ENCODE results near the gene TBCD. TPM values are rescaled to one million over a fixed set of nuclear protein-coding genes. Genes with fewer than 3 reads are reported as not detected.

TBCD gene
- total RNA-seq, 3 donors from 2014 or later = 41.3 to 76.0 (median 55.4) TPM

DNA sequence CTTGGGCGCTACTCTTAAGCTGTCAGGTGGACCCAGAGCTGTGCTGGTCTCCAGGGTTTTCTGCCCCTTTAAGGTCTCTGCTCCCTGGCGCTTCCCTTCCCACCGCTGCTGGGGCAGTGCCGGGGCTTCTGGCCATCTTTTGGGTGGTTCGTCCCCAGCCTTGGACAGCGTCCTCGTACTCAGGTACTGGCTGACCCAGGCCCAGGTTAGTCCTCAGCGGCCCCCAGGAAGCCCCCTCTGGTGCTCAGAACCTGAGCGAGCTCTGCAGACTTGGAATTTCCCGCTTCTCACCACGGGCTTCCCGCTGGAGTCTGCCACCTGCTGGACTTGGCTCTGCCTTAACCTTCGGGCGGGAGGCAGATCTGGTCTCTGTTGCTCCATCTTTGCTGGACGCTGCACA lies 182.0 kb downstream of the TBCD start:
- TF ChIP-seq, protein P1, sequence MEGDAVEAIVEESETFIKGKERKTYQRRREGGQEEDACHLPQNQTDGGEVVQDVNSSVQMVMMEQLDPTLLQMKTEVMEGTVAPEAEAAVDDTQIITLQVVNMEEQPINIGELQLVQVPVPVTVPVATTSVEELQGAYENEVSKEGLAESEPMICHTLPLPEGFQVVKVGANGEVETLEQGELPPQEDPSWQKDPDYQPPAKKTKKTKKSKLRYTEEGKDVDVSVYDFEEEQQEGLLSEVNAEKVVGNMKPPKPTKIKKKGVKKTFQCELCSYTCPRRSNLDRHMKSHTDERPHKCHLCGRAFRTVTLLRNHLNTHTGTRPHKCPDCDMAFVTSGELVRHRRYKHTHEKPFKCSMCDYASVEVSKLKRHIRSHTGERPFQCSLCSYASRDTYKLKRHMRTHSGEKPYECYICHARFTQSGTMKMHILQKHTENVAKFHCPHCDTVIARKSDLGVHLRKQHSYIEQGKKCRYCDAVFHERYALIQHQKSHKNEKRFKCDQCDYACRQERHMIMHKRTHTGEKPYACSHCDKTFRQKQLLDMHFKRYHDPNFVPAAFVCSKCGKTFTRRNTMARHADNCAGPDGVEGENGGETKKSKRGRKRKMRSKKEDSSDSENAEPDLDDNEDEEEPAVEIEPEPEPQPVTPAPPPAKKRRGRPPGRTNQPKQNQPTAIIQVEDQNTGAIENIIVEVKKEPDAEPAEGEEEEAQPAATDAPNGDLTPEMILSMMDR (IDR thresholded peaks at IDR 0.05) = no peak
- DNase-seq = peak in 2 of 3 donors; percentile 22 to 41
- H3K4me1 ChIP-seq (ENCODE audit: low read depth) = no peaks in the 10 kb centered on the region
- intact Hi-C loops (cut with DNase I, micrococcal nuclease) = no loop called here
- no peak for ATAC-seq
- H3K36me3 ChIP-seq (ENCODE audit: low read depth) = no peaks in the 10 kb centered on the region
- H3K4me3 ChIP-seq = no peak overlapping the region
- H3K9me3 ChIP-seq = no peaks in the 10 kb centered on the region

DNA sequence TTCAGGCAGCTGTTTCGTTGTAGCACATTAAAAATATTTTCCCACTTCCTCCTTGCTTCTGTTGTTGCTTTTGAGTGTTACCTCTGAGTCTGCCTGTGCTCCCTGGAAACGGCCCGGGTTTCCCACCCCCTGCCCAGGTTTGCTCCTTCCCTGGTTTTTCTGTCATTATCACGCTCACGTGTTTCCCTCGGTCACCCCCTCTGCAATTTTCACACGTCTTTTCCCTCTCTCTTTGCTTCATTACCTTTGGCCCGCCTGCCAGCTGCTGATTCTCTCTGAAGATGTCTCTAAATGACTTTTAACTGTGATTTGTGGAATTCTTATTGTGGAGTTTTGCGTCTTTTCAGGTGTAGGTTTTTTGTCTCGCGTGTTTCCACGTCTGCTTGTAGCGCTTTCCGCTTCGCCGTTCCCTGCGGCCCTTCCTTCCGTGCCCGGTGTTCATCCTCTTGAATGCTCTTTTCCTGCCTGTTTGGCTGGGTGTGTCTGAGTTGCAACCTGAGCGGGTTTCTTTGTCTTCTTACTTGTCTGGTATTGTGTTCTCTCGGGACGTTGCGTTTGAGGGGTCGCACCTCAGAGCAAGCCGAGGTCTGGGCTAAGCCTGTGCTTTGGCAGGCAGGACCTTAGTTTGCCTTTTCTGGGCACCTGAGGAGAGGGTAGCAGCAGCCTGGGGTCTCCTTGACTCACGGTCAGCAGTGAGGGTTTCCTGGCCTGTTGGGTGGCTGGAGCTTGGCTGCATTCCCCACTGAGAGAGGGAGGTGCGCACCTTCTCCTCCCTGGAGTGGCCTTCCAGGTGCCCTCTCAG lies 184.3 kb downstream of the TBCD start:
- no peaks in the 10 kb centered on the region for H3K36me3 ChIP-seq (ENCODE audit: low read depth)
- no peaks in the 10 kb centered on the region for H3K9me3 ChIP-seq
- H3K4me1 ChIP-seq (ENCODE audit: low read depth) = no peaks in the 10 kb centered on the region
- TF ChIP-seq, protein P1 (IDR thresholded peaks at IDR 0.05) = no peak
- DNase-seq (peak in 1 of 3 donors; percentile 23), ATAC-seq (no peak)
- H3K4me3 ChIP-seq = no peak overlapping the region
- intact Hi-C loops (cut with DNase I, micrococcal nuclease) = no loop called here

GRCh38 chr17:82936768-82937171 lies 184.9 kb downstream of the TBCD start:
- Histone ChIP-seq H3K36me3 (ENCODE audit: low read depth) (no peaks in the 10 kb centered on the region), H3K9me3 (no peaks in the 10 kb centered on the region), H3K4me1 (ENCODE audit: low read depth) (no peaks in the 10 kb centered on the region), H3K4me3 (no peak overlapping the region)
- DNase-seq (peak in 1 of 3 donors; percentile 24), ATAC-seq (no peak)
- TF ChIP-seq, protein P1 (IDR thresholded peaks at IDR 0.05) = no peak
- intact Hi-C loops (cut with DNase I, micrococcal nuclease) = no loop called here

- intact Hi-C loops (cut with DNase I, micrococcal nuclease) = no loop called here
- no peak for ATAC-seq
- Histone ChIP-seq H3K36me3 (ENCODE audit: low read depth) (no peaks in the 10 kb centered on the region), H3K9me3 (no peaks in the 10 kb centered on the region), H3K4me1 (ENCODE audit: low read depth) (no peaks in the 10 kb centered on the region), H3K4me3 (no peak overlapping the region)
- peak in 2 of 3 donors; percentile 10 to 48 for DNase-seq
- TF ChIP-seq, protein P1 (IDR thresholded peaks at IDR 0.05) = no peak
These were observed 185.8 kb downstream of the TBCD start for GRCh38 chr17:82937411-82938371.

DNA sequence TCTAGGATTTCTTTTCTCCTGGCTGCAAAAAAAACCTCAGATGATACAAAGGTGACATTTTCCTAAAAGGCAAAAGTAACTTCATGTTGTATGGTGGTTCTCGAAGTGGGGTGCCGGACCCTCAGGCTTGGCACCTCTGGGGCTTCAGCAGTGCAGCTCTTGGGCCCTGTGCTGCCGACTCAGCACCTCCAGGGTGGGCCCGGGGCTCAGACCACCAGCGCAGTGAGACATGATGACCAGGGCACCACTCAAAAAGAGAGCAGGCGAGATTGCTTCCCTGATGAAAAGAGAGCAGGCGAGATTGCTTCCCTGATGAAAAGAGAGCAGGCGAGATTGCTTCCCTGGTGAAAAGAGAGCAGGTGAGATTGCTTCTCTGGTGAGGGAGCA lies 186.6 kb downstream of the TBCD start:
- TF ChIP-seq, protein P1 (IDR thresholded peaks at IDR 0.05) = no peak
- no peak for ATAC-seq
- Histone ChIP-seq H3K4me3 (no peak overlapping the region), H3K36me3 (ENCODE audit: low read depth) (no peaks in the 10 kb centered on the region), H3K9me3 (peaks cover under 1% of the 10 kb centered on the region), H3K4me1 (ENCODE audit: low read depth) (no peaks in the 10 kb centered on the region)
- DNase-seq = peak in 1 of 3 donors; percentile 23
- intact Hi-C loops (cut with DNase I, micrococcal nuclease) = no loop called here

All from mucosa of descending colon (tissue), 3 donors.